ENCODE results near the gene RXFP1.

DNA sequence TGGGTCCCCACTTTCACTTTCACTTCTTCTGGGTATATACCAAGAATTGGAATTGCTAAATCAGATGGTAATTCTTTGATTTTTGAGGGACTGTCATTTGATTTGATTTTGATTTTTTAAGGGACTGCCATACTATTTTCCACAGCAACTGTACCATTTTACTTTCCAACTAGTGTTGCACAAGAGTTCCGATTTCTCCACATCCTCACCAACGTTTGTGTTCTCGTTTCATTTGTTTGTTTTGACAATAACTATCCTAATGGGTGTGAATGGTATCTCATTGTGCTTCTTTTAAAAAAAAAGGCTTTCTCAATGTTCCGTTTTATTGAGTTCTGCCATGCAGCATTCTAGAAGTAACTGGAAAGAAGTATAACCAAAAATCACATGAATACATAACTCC, 87.4 kb downstream of the RXFP1 start:
- TF ChIP-seq EZH2 (IDR thresholded peaks at IDR 0.05; ENCODE audit: low read length) (no peak), CTCF (optimal IDR thresholded peaks at IDR 0.05 in 1 of 3, IDR thresholded peaks at IDR 0.05 in 1 of 3, conservative IDR thresholded peaks at IDR 0.05 in 1 of 3; ENCODE audit: extremely low read depth in 1 of 3, insufficient read depth in 2 of 3, low read length in 3 of 3) (no peak)

Data from keratinocyte (primary cell).